ENCODE data around the gene RBBP8. TPM values are rescaled to one million over a fixed set of nuclear protein-coding genes. Genes with fewer than 3 reads are reported as not detected.
A peak's percentile ranks its signal among the peaks of the same experiment; 100 is the strongest.

Gene RBBP8
- total and polyA plus RNA-seq, 10 of the 15 experiments (the other 5 are each of a cell fraction or from before 2014, with no cell fraction given) = 46.2 to 82.3 (median 68.7) TPM

- H3K4me3 ChIP-seq = 0 out of 2 replicates have a peak overlapping the region, but pooled peaks have one; percentile 36
- ATAC-seq (no peak), DNase-seq (ENCODE audit: low read depth, low spot score) (no peak), FAIRE-seq (no peak)
- H3K27ac ChIP-seq (ENCODE audit: control insufficient read depth, insufficient read depth) = no peak overlapping the region
- H3K9me3 ChIP-seq (replicated peaks; ENCODE audit: control insufficient read depth, insufficient read depth, low read length) = no peaks in the 10 kb centered on the region
- no peaks in the 10 kb centered on the region for H3K4me1 ChIP-seq (ENCODE audit: control insufficient read depth, insufficient read depth, low read length)
- 96% methylated on average over 2 of the region's 2 CpGs for WGBS (ENCODE audit: insufficient coverage, insufficient replicate concordance, low lambda C conversion rate, missing lambda C conversion rate)
- H3K4me2 ChIP-seq (ENCODE audit: control insufficient read depth, insufficient read depth) = no peak overlapping the region
- RAD21 ChIA-PET (ENCODE audit: unreplicated experiment) = no interaction called here
- SMC1A ChIA-PET (ENCODE audit: uncharacterized antibody, unreplicated experiment) = interaction anchor here (0.7 to 4.1 kb wide), 7 partner anchors 11 to 243 kb away, joined by 3 to 25 read pairs (median 4); no protein-coding TSS in a partner anchor
- TF ChIP-seq CBX3 (IDR thresholded peaks at IDR 0.05; ENCODE audit: borderline replicate concordance, low read depth) = no peak
- no peak for TF ChIP-seq USF2 (IDR thresholded peaks at IDR 0.05; ENCODE audit: borderline replicate concordance, low read depth, low read length)
- no peak for TF ChIP-seq E4F1 (IDR thresholded peaks at IDR 0.05; ENCODE audit: borderline replicate concordance, partially characterized antibody)
- no peak for TF ChIP-seq PML (IDR thresholded peaks at IDR 0.05; ENCODE audit: low read length)
- no peak for TF ChIP-seq NR2C2 (IDR thresholded peaks at IDR 0.05; ENCODE audit: borderline replicate concordance, control insufficient read depth, insufficient read length, low read depth)
- TF ChIP-seq GATAD2B (conservative IDR thresholded peaks at IDR 0.05; ENCODE audit: low read depth) = no peak
- no peak for TF ChIP-seq EED (IDR thresholded peaks at IDR 0.05; ENCODE audit: low read depth)
- TF ChIP-seq SIX5 (IDR thresholded peaks at IDR 0.05; ENCODE audit: low read depth, low read length, severe bottlenecking) = no peak
- no peak for TF ChIP-seq POU2F2 (IDR thresholded peaks at IDR 0.05; ENCODE audit: borderline replicate concordance, low read depth, low read length)
- no peak for TF ChIP-seq JUNB (IDR thresholded peaks at IDR 0.05)
- no peak for TF ChIP-seq NRF1 (conservative IDR thresholded peaks at IDR 0.05; ENCODE audit: low read depth, low read length)
- no peak for TF ChIP-seq BHLHE40 (IDR thresholded peaks at IDR 0.05; ENCODE audit: borderline replicate concordance in 1 of 2, low read depth in 2 of 2, low read length in 1 of 2)
- TF ChIP-seq ESRRA (IDR thresholded peaks at IDR 0.05; ENCODE audit: low read length) = no peak
- no peak for TF ChIP-seq CTCF (IDR thresholded peaks at IDR 0.05 in 2 of 3, conservative IDR thresholded peaks at IDR 0.05 in 1 of 3; ENCODE audit: control insufficient read depth in 2 of 3, extremely low read depth in 1 of 3, insufficient read depth in 1 of 3, low read depth in 3 of 3, low read length in 3 of 3)
- no peak for TF ChIP-seq SREBF1 (IDR thresholded peaks at IDR 0.05; ENCODE audit: low read length)
- TF ChIP-seq KAT2A (conservative IDR thresholded peaks at IDR 0.05; ENCODE audit: control insufficient read depth, low read depth, low read length) = no peak
- no peak for TF ChIP-seq CBX5 (IDR thresholded peaks at IDR 0.05; ENCODE audit: low read depth)
- no peaks in the 10 kb centered on the region for H4K20me1 ChIP-seq (ENCODE audit: control insufficient read depth, insufficient read depth)
- POLR2A ChIA-PET = no interaction called here
- in situ Hi-C loops (cut with MboI) (loop anchor here (25.0 kb wide), 1 partner anchor 1824 kb away; the partner anchor contains the start of gene ROCK1), intact Hi-C loops (cut with micrococcal nuclease; ENCODE audit: unreplicated experiment) (loop anchor here (5.0 to 10.0 kb wide), 4 partner anchors 198 to 568 kb away; partner anchors contain the start of genes CABLES1 and RMC1)
- H3K9ac ChIP-seq (ENCODE audit: control insufficient read depth, insufficient read depth, low read length) = no peak overlapping the region
- no peak overlapping the region for H2AFZ ChIP-seq (ENCODE audit: control insufficient read depth, low read depth, low read length)
- CTCF ChIA-PET = interaction anchor here (0.6 to 2.6 kb wide), 4 partner anchors 10 to 1336 kb away, joined by 3 to 13 read pairs (median 6); partner anchors contain the start of gene ESCO1
- peaks cover 0 to 6% of the 10 kb centered on the region in 2 experiments; a peak in 2 of 4 replicates for H3K36me3 ChIP-seq (ENCODE audit: control insufficient read depth in 2 of 2, insufficient read depth in 2 of 2, low read length in 1 of 2)
- no peaks in the 10 kb centered on the region for H3K27me3 ChIP-seq (replicated peaks in 1 of 2; ENCODE audit: control insufficient read depth in 2 of 2, insufficient read depth in 2 of 2, low read length in 1 of 2)
- BruUV-seq (replicated peaks) = no TSS peak
- peaks cover 28% of the 10 kb centered on the region for H3K79me2 ChIP-seq (ENCODE audit: control insufficient read depth, insufficient read depth, low read length)
These were observed 3.4 kb downstream of the RBBP8 start for GRCh38 chr18:22936515-22936914.
